PC-3 (cell line): ENCODE results near the gene CSDE1.

Experiments
- CTCF ChIP-seq: fragments of 300-600 bp; sonication (generic); conservative IDR thresholded peaks from 2 replicates; pipeline ENCODE4 v1.5.1; 2017; ENCODE audit warnings: antibody characterized with exemption, low read depth, mild to moderate bottlenecking, low read length
- EZH2 ChIP-seq: fragments of 300-600 bp; sonication (generic); IDR thresholded peaks from one replicate; pipeline ENCODE4 v1.6.1; 2017; ENCODE audit warnings: antibody characterized with exemption, mild to moderate bottlenecking, low read length; ENCODE audit not compliant: unreplicated experiment

DNA sequence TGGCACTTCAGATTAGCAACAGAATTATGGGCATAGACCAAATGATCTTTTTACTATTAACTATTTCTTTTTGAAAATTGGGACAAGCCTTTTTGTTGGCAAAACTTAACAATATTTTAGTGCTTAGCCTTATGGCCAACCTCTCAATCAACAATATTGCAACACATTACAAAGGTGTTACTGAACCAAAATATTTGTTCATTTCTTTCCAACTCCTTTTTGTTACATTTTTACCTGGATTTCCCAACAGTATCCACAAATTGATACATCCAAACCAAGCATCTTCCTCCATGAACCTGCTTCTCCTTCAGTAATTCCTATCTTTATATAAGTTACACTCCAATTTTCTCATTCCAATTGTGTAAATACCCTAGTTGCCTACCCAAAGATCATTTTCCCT is 61.0 kb downstream of the CSDE1 start:
- TF ChIP-seq CTCF, result no peak
- TF ChIP-seq EZH2, result no peak
